HG03520 (cell line): ENCODE data around the gene SP100.
"Not testable (repeated sequence)": the region's sequence is repeated elsewhere in the genome, so short reads cannot be mapped to it uniquely, and the experiment has no call there.

Source experiments
- ATAC-seq: cut with Tn5 transposase; IDR thresholded peaks from one replicate; pipeline ENCODE4 v1.9.1; 2021; ENCODE audit warnings: mild to moderate bottlenecking, moderate library complexity; ENCODE audit not compliant: unreplicated experiment

SP100 gene

GRCh38 chr2:230457073-230457768 is 41.2 kb downstream of the SP100 start:
- ATAC-seq, result no peak

GRCh38 chr2:230457793-230458192 is 41.8 kb downstream of the SP100 start:
- ATAC-seq, result no peak

GRCh38 chr2:230459216-230459615 is 43.2 kb downstream of the SP100 start:
- ATAC-seq, result no peak

- ATAC-seq, result no peak
Observed at GRCh38 chr2:230471074-230471473, 55.1 kb downstream of the SP100 start.

GRCh38 chr2:230472621-230473018 is 56.6 kb downstream of the SP100 start:
- ATAC-seq, result no peak

- ATAC-seq, result no peak
Observed at GRCh38 chr2:230473378-230473777, 57.4 kb downstream of the SP100 start.

GRCh38 chr2:230475143-230475542 is 59.1 kb downstream of the SP100 start:
- ATAC-seq, result no peak

- no peak for ATAC-seq
Observed at GRCh38 chr2:230485801-230486341, 69.9 kb downstream of the SP100 start.

GRCh38 chr2:230491219-230491618 is 75.2 kb downstream of the SP100 start:
- not testable (repeated sequence) for ATAC-seq

- ATAC-seq, result no peak
Observed at GRCh38 chr2:230492107-230492506, 76.1 kb downstream of the SP100 start.

- ATAC-seq, result no peak
Observed at GRCh38 chr2:230494980-230495379, 79.0 kb downstream of the SP100 start.

- ATAC-seq, result no peak
Observed at GRCh38 chr2:230496891-230497290, 80.9 kb downstream of the SP100 start.

GRCh38 chr2:230498506-230499107 is 82.6 kb downstream of the SP100 start:
- no peak for ATAC-seq

- no peak for ATAC-seq
Observed at GRCh38 chr2:230502593-230502992, 86.6 kb downstream of the SP100 start.

GRCh38 chr2:230503798-230504197 is 87.8 kb downstream of the SP100 start:
- ATAC-seq, result no peak

- no peak for ATAC-seq
Observed at GRCh38 chr2:230505162-230505561, 89.2 kb downstream of the SP100 start.

- ATAC-seq, result no peak
Observed at GRCh38 chr2:230512955-230513748, 97.2 kb downstream of the SP100 start.

- no peak for ATAC-seq
Observed at GRCh38 chr2:230520061-230520874, 104.3 kb downstream of the SP100 start.

- no peak for ATAC-seq
Observed at GRCh38 chr2:230520875-230521155, 104.8 kb downstream of the SP100 start.

- no peak for ATAC-seq
Observed at GRCh38 chr2:230521386-230521785, 105.4 kb downstream of the SP100 start.

- ATAC-seq, result no peak
Observed at GRCh38 chr2:230525682-230526081, 109.7 kb downstream of the SP100 start.
